Cardiac muscle cell (in vitro differentiated cells and primary cell): Measurements from ENCODE around the gene LRP11. TPM values are rescaled to one million over a fixed set of nuclear protein-coding genes. Genes with fewer than 3 reads are reported as not detected.
"Not testable (repeated sequence)": the region's sequence is repeated elsewhere in the genome, so short reads cannot be mapped to it uniquely, and the experiment has no call there.

Experiments
- DNase-seq, 2 donors: peaks; one replicate each; pipeline versions ENCODE4 v3.0.0 to v3.0.0-alpha.2; 2010 to 2017; ENCODE audit warnings: low read depth in 1 of 2, low spot score in 1 of 2
- H3K27ac ChIP-seq: fragments of 200-600 bp; sonication (generic); 2 replicates; pipeline ENCODE4 v1.5.1; 2016
- H3K27me3 ChIP-seq: fragments of 200-600 bp; sonication (generic); 2 replicates; pipeline ENCODE4 v1.6.0; 2016; ENCODE audit warnings: control low read depth
- H3K36me3 ChIP-seq: fragments of 200-600 bp; sonication (generic); 2 replicates; pipeline ENCODE4 v1.5.1; 2016; ENCODE audit warnings: control low read depth
- H3K4me1 ChIP-seq: fragments of 200-600 bp; sonication (generic); 2 replicates; pipeline ENCODE4 v1.8.1; 2017; ENCODE audit warnings: low read depth, mild to moderate bottlenecking, mixed run types
- H3K4me3 ChIP-seq: fragments of 200-600 bp; sonication (generic); 2 replicates; pipeline ENCODE4 v1.5.1; 2016; ENCODE audit warnings: mild to moderate bottlenecking
- H3K9me3 ChIP-seq: fragments of 200-600 bp; sonication (generic); 2 replicates; pipeline ENCODE4 v1.5.1; 2017; ENCODE audit warnings: low read depth, mild to moderate bottlenecking, control low read depth
- polyA plus RNA-seq: library from polyadenylated mRNA; unstranded; fragments of >200 nt; fragmentation: Nextera tagmentation; extraction: Ambion mirVana; gene quantifications from 2 replicates; pipeline ENCODE4 v1.2.1, GENCODE V29; 2016
- total RNA-seq: library from RNA; depleted of rRNA; stranded (reverse); fragments of >200 nt; gene quantifications from 2 replicates; pipeline ENCODE4 v1.2.3, GENCODE V29; 2016
- TF ChIP-seq, protein P1 (sequence below): IDR thresholded peaks from 2 replicates; pipeline ENCODE4 v1.5.1; 2012; ENCODE audit warnings: low read depth, mild to moderate bottlenecking, low read length

The LRP11 gene
- total and polyA plus RNA-seq, 2 experiments from 2014 or later: 11.3 to 17.7 TPM

GRCh38 chr6:149852881-149853280 is 11.3 kb downstream of the LRP11 start:
- Histone ChIP-seq H3K4me3 (no peak overlapping the region), H3K36me3 (no peaks in the 10 kb centered on the region), H3K27me3 (no peaks in the 10 kb centered on the region), H3K27ac (no peak overlapping the region), H3K4me1 (peaks cover 8% of the 10 kb centered on the region), H3K9me3 (no peaks in the 10 kb centered on the region)
- TF ChIP-seq, protein P1, sequence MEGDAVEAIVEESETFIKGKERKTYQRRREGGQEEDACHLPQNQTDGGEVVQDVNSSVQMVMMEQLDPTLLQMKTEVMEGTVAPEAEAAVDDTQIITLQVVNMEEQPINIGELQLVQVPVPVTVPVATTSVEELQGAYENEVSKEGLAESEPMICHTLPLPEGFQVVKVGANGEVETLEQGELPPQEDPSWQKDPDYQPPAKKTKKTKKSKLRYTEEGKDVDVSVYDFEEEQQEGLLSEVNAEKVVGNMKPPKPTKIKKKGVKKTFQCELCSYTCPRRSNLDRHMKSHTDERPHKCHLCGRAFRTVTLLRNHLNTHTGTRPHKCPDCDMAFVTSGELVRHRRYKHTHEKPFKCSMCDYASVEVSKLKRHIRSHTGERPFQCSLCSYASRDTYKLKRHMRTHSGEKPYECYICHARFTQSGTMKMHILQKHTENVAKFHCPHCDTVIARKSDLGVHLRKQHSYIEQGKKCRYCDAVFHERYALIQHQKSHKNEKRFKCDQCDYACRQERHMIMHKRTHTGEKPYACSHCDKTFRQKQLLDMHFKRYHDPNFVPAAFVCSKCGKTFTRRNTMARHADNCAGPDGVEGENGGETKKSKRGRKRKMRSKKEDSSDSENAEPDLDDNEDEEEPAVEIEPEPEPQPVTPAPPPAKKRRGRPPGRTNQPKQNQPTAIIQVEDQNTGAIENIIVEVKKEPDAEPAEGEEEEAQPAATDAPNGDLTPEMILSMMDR: no peak
- DNase-seq: no peak

- Histone ChIP-seq H3K4me3 (no peak overlapping the region), H3K36me3 (no peaks in the 10 kb centered on the region), H3K4me1 (peaks cover 8% of the 10 kb centered on the region), H3K27ac (no peak overlapping the region), H3K27me3 (no peaks in the 10 kb centered on the region), H3K9me3 (no peaks in the 10 kb centered on the region)
- TF ChIP-seq, protein P1: no peak
- peak in 1 of 2 donors; percentile 72 for DNase-seq
Observed at GRCh38 chr6:149852180-149852579, 12.0 kb downstream of the LRP11 start.

GRCh38 chr6:149851461-149852110 is 12.6 kb downstream of the LRP11 start:
- H3K36me3 ChIP-seq: no peaks in the 10 kb centered on the region
- no peaks in the 10 kb centered on the region for H3K9me3 ChIP-seq
- H3K27ac ChIP-seq: no peak overlapping the region
- no peak overlapping the region for H3K4me3 ChIP-seq
- H3K4me1 ChIP-seq: peaks cover 8% of the 10 kb centered on the region
- no peaks in the 10 kb centered on the region for H3K27me3 ChIP-seq
- peak in 1 of 2 donors; percentile 39 for DNase-seq
- TF ChIP-seq, protein P1: no peak

GRCh38 chr6:149848343-149848742 is 15.8 kb downstream of the LRP11 start:
- not testable (repeated sequence) for H3K27ac ChIP-seq, H3K36me3 ChIP-seq, H3K9me3 ChIP-seq, H3K27me3 ChIP-seq, H3K4me3 ChIP-seq, H3K4me1 ChIP-seq, DNase-seq

GRCh38 chr6:149847939-149848267 is 16.3 kb downstream of the LRP11 start:
- Histone ChIP-seq H3K9me3 (no peaks in the 10 kb centered on the region), H3K4me3 (no peak overlapping the region), H3K4me1 (no peaks in the 10 kb centered on the region), H3K27me3 (no peaks in the 10 kb centered on the region), H3K36me3 (no peaks in the 10 kb centered on the region), H3K27ac (no peak overlapping the region)
- DNase-seq: no peak
- TF ChIP-seq, protein P1: no peak

- no peak overlapping the region for H3K27ac ChIP-seq
- H3K27me3 ChIP-seq: no peaks in the 10 kb centered on the region
- H3K4me3 ChIP-seq: no peak overlapping the region
- DNase-seq: peak in 1 of 2 donors; percentile 85
- H3K9me3 ChIP-seq: no peaks in the 10 kb centered on the region
- H3K4me1 ChIP-seq: no peaks in the 10 kb centered on the region
- no peaks in the 10 kb centered on the region for H3K36me3 ChIP-seq
- TF ChIP-seq, protein P1: no peak
Observed at GRCh38 chr6:149846321-149846720, 17.8 kb downstream of the LRP11 start.
